ENCODE data around the gene TMEM234. TPM values are rescaled to one million over a fixed set of nuclear protein-coding genes. Genes with fewer than 3 reads are reported as not detected.

The TMEM234 gene
- total and polyA plus RNA-seq, 2 of the 13 experiments (the other 11 are each of a cell fraction or from before 2014, with no cell fraction given) = 6.1 to 9.0 TPM

GRCh38 chr1:32249831-32250525 lies 27.8 kb upstream of the TMEM234 start (continued):
- TF ChIP-seq, protein P1, sequence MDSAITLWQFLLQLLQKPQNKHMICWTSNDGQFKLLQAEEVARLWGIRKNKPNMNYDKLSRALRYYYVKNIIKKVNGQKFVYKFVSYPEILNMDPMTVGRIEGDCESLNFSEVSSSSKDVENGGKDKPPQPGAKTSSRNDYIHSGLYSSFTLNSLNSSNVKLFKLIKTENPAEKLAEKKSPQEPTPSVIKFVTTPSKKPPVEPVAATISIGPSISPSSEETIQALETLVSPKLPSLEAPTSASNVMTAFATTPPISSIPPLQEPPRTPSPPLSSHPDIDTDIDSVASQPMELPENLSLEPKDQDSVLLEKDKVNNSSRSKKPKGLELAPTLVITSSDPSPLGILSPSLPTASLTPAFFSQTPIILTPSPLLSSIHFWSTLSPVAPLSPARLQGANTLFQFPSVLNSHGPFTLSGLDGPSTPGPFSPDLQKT (CRISPR knock-in tag; IDR thresholded peaks at IDR 0.05; ENCODE audit: borderline replicate concordance) = no peak
- TF ChIP-seq GLMP (CRISPR knock-in tag; IDR thresholded peaks at IDR 0.05; ENCODE audit: borderline replicate concordance) = no peak
- TF ChIP-seq ZMYM2 (CRISPR knock-in tag; IDR thresholded peaks at IDR 0.05) = peak; percentile 84
- TF ChIP-seq TP53 (CRISPR knock-in tag; conservative IDR thresholded peaks at IDR 0.05) = 0 out of 2 replicates have a peak, but pooled peaks have one; percentile 64
- TF ChIP-seq SNAPC2 (CRISPR knock-in tag; IDR thresholded peaks at IDR 0.05) = peak; percentile 23; the same call in 1 of the 2 replicates
- no peak; the same call in 1 of the 2 replicates for TF ChIP-seq SP2 (CRISPR knock-in tag; IDR thresholded peaks at IDR 0.05)
- TF ChIP-seq ASH2L (IDR thresholded peaks at IDR 0.05; ENCODE audit: insufficient read length, low read depth, low read length) = peak; percentile 88
- peak; percentile 85 for TF ChIP-seq JUND (CRISPR knock-in tag; IDR thresholded peaks at IDR 0.05)
- TF ChIP-seq ZFP62 (CRISPR knock-in tag; IDR thresholded peaks at IDR 0.05) = no peak
- no peak for TF ChIP-seq ZNF879 (CRISPR knock-in tag; IDR thresholded peaks at IDR 0.05)
- peak; percentile 45; the same call in 1 of the 2 replicates for TF ChIP-seq HIC2 (CRISPR knock-in tag; IDR thresholded peaks at IDR 0.05; ENCODE audit: low read depth)
- TF ChIP-seq CCDC6 (CRISPR knock-in tag; IDR thresholded peaks at IDR 0.05) = 0 out of 2 replicates have a peak, but pooled peaks have one; percentile 46
- no peak for TF ChIP-seq ZNF12 (CRISPR knock-in tag; IDR thresholded peaks at IDR 0.05)
- no peak for TF ChIP-seq ZNF75D (CRISPR knock-in tag; IDR thresholded peaks at IDR 0.05; ENCODE audit: borderline replicate concordance)
- 0 out of 2 replicates have a peak, but pooled peaks have one; percentile 4 for TF ChIP-seq STAG1 (CRISPR knock-in tag; IDR thresholded peaks at IDR 0.05)
- TF ChIP-seq REL (CRISPR knock-in tag; conservative IDR thresholded peaks at IDR 0.05) = no peak
- TF ChIP-seq, protein P2, sequence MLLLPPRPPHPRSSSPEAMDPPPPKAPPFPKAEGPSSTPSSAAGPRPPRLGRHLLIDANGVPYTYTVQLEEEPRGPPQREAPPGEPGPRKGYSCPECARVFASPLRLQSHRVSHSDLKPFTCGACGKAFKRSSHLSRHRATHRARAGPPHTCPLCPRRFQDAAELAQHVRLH (CRISPR knock-in tag; IDR thresholded peaks at IDR 0.05; ENCODE audit: borderline replicate concordance, low read depth) = peak; percentile 86; the same call in 1 of the 2 replicates
- TF ChIP-seq KDM2A (CRISPR knock-in tag; IDR thresholded peaks at IDR 0.05; ENCODE audit: borderline replicate concordance, low read depth) = no peak; the same call in 1 of the 2 replicates
- TF ChIP-seq ZNF569 (CRISPR knock-in tag; IDR thresholded peaks at IDR 0.05; ENCODE audit: borderline replicate concordance) = 0 out of 2 replicates have a peak, but pooled peaks have one; percentile 40
- TF ChIP-seq MYNN (CRISPR knock-in tag; IDR thresholded peaks at IDR 0.05; ENCODE audit: low read depth) = no peak
- TF ChIP-seq ZNF572 (CRISPR knock-in tag; IDR thresholded peaks at IDR 0.05) = no peak; the same call in 1 of the 2 replicates
- TF ChIP-seq ZNF788 (CRISPR knock-in tag; IDR thresholded peaks at IDR 0.05; ENCODE audit: borderline replicate concordance) = peak; percentile 50; the same call in 1 of the 2 replicates
- TF ChIP-seq, protein P3, sequence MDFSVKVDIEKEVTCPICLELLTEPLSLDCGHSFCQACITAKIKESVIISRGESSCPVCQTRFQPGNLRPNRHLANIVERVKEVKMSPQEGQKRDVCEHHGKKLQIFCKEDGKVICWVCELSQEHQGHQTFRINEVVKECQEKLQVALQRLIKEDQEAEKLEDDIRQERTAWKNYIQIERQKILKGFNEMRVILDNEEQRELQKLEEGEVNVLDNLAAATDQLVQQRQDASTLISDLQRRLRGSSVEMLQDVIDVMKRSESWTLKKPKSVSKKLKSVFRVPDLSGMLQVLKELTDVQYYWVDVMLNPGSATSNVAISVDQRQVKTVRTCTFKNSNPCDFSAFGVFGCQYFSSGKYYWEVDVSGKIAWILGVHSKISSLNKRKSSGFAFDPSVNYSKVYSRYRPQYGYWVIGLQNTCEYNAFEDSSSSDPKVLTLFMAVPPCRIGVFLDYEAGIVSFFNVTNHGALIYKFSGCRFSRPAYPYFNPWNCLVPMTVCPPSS (IDR thresholded peaks at IDR 0.05) = no peak
- peak; percentile 76 for TF ChIP-seq PITX1 (CRISPR knock-in tag; IDR thresholded peaks at IDR 0.05)
- TF ChIP-seq ZNF333 (CRISPR knock-in tag; IDR thresholded peaks at IDR 0.05; ENCODE audit: borderline replicate concordance) = no peak
